IPS DF 6.9 (cell line): ENCODE results near the gene SAXO2.
"Not testable (repeated sequence)": the region's sequence is repeated elsewhere in the genome, so short reads cannot be mapped to it uniquely, and the experiment has no call there.

Source experiments
- DNase-seq: peaks from one replicate; pipeline ENCODE4 v3.0.0-alpha.2; 2013; ENCODE audit warnings: low read depth, low spot score
- H3K27ac ChIP-seq: one replicate; pipeline ENCODE4 v1.5.1; 2013; ENCODE audit warnings: low read length, control low read depth
- H3K27me3 ChIP-seq: 2 replicates; pipeline ENCODE4 v1.6.1; 2013; ENCODE audit warnings: mild to moderate bottlenecking, low read length; ENCODE audit not compliant: control insufficient read depth, insufficient read depth
- H3K36me3 ChIP-seq: 2 replicates; pipeline ENCODE4 v1.6.1; 2013; ENCODE audit warnings: low read length; ENCODE audit not compliant: control insufficient read depth, insufficient read depth
- H3K4me1 ChIP-seq: 2 replicates; pipeline ENCODE4 v1.6.1; 2013; ENCODE audit warnings: low read length; ENCODE audit not compliant: control insufficient read depth, insufficient read depth
- H3K4me3 ChIP-seq: 2 replicates; pipeline ENCODE4 v1.5.1; 2013; ENCODE audit warnings: mild to moderate bottlenecking, low read length
- H3K9me3 ChIP-seq: 2 replicates; pipeline ENCODE4 v1.6.1; 2013; ENCODE audit warnings: low read length, inconsistent platforms; ENCODE audit not compliant: control insufficient read depth, insufficient read depth
- WGBS: extraction: QIAGEN DNeasy Blood & Tissue Kit; methylation state at CpG from one replicate; pipeline ENCODE4 v1.1.7; 2013; ENCODE audit warnings: mixed read lengths, missing lambda C conversion rate; ENCODE audit not compliant: insufficient read length, insufficient coverage; 5-methylcytosine and 5-hydroxymethylcytosine counted together

The SAXO2 gene

DNA sequence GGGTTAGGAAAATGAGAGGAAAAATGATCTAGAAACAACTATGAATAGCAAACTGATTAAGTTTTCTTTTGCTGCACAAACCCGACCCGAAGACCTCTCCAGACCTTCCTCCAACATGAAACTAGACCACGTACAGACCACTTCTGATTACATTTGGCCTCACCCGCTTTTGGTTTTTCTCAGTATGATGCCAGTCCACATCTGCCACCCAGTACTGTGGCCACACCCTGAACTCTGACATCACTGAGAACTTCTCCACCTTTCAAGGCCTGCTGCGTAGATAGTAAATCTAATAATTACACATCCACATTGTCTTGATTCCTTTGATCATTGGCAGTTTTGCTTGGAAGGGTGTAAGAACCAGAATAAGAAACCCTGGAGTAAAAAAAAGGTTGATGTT, 16.7 kb upstream of the SAXO2 start:
- not testable (repeated sequence) for H3K27me3 ChIP-seq, H3K9me3 ChIP-seq
- no CpG with 5 or more reads among the region's 5 CpGs for WGBS

GRCh38 chr15:82248261-82248660, 14.4 kb upstream of the SAXO2 start:
- not testable (repeated sequence) for H3K4me3 ChIP-seq, H3K36me3 ChIP-seq, H3K27ac ChIP-seq, DNase-seq, H3K9me3 ChIP-seq, H3K4me1 ChIP-seq, H3K27me3 ChIP-seq
- no CpG with 5 or more reads among the region's 3 CpGs for WGBS

More for the DNA sequence above, 16.7 kb upstream of the SAXO2 start:
- not testable (repeated sequence) for DNase-seq, H3K27ac ChIP-seq, H3K4me1 ChIP-seq, H3K4me3 ChIP-seq, H3K36me3 ChIP-seq

GRCh38 chr15:82261566-82262421, 824 bp upstream of the SAXO2 start:
- WGBS: no CpG with 5 or more reads among the region's 19 CpGs
- H3K4me3 ChIP-seq: peak overlapping the region; percentile 96; the same call in 1 of the 2 replicates
- H3K27ac ChIP-seq, H3K4me1 ChIP-seq, DNase-seq, H3K9me3 ChIP-seq, H3K27me3 ChIP-seq, H3K36me3 ChIP-seq: not testable (repeated sequence)

DNA sequence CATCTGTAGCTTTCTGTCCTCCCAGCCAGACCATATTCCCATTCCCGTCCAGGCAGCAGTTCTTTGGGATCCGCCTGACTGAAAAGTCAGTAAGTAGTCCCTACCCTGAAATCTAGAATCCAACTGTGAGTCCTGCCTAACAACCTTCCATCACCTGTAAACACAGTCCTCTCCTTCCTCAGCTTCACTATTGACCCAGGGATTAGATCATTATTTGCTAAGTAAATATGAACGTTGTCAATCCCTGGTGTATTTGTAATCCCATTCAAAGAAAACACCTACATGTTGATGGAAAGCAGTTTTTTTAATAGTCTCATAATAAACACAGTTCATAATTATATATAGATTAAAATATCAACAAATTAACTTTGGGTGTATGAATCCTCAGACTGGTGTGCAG, 732 bp downstream of the SAXO2 start:
- Histone ChIP-seq H3K36me3 (no peaks in the 10 kb centered on the region), H3K4me1 (no peaks in the 10 kb centered on the region), H3K27me3 (no peaks in the 10 kb centered on the region), H3K9me3 (no peaks in the 10 kb centered on the region), H3K27ac (no peak overlapping the region), H3K4me3 (peak overlapping the region; percentile 96; the same call in 1 of the 2 replicates)
- no CpG with 5 or more reads among the region's 3 CpGs for WGBS
- DNase-seq: no peak

DNA sequence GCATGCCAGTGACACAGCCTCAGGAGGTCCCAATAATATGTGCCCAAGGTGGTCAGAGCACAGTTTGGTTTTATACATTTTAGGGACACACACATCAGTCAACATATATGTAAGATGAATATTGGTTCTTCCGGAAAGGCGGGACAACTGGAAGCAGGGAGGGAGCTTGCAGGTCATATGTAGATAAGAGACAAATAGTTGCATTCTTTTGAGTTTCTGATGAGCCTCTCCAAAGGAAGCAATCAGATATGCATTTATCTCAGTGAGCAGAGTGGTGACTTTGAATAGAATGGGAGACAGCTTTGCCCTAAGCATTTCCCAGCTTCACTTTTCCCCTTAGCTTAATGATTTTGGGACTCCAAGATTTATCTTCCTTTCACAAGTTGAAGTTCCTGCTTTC, 4.5 kb downstream of the SAXO2 start:
- no CpG with 5 or more reads among the region's 2 CpGs for WGBS
- H3K4me1 ChIP-seq, H3K27ac ChIP-seq, H3K27me3 ChIP-seq, DNase-seq, H3K4me3 ChIP-seq, H3K9me3 ChIP-seq, H3K36me3 ChIP-seq: not testable (repeated sequence)

- not testable (repeated sequence) for H3K9me3 ChIP-seq, H3K27me3 ChIP-seq, H3K4me3 ChIP-seq, H3K36me3 ChIP-seq, H3K27ac ChIP-seq, H3K4me1 ChIP-seq, DNase-seq
- WGBS: no CpG with 5 or more reads among the region's 2 CpGs
These were observed 5.8 kb downstream of the SAXO2 start for GRCh38 chr15:82268454-82268853.

- no CpG with 5 or more reads among the region's 2 CpGs for WGBS
- Histone ChIP-seq H3K27me3 (no peaks in the 10 kb centered on the region), H3K4me3 (no peak overlapping the region)
These were observed 9.5 kb downstream of the SAXO2 start for GRCh38 chr15:82272154-82272553.

DNA sequence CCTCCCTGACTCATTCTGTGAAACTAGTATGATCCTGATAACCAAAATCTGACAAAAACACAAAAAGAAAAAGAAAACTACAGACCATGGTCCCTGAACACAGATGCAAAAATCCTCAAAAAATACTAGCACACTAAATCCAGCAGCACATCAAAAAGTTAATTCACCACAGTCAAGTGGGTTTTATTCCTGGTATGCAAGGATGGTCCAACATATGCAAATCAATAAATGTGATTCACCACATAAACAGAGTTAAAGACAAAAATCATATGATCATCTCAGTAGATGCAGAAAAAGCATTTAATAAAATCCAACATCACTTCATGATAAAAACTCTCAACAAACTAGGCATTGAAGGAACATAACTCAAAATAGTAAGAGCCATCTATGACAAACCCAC, 12.8 kb downstream of the SAXO2 start:
- H3K4me3 ChIP-seq: no peak overlapping the region
- H3K4me1 ChIP-seq: no peaks in the 10 kb centered on the region
- H3K27me3 ChIP-seq: no peaks in the 10 kb centered on the region
- no peaks in the 10 kb centered on the region for H3K36me3 ChIP-seq
- no peak overlapping the region for H3K27ac ChIP-seq
- no peaks in the 10 kb centered on the region for H3K9me3 ChIP-seq
- DNase-seq: no peak

More at GRCh38 chr15:82272154-82272553, 9.5 kb downstream of the SAXO2 start:
- no peaks in the 10 kb centered on the region for H3K4me1 ChIP-seq
- H3K9me3 ChIP-seq: no peaks in the 10 kb centered on the region
- DNase-seq: no peak
- no peaks in the 10 kb centered on the region for H3K36me3 ChIP-seq
- H3K27ac ChIP-seq: no peak overlapping the region

DNA sequence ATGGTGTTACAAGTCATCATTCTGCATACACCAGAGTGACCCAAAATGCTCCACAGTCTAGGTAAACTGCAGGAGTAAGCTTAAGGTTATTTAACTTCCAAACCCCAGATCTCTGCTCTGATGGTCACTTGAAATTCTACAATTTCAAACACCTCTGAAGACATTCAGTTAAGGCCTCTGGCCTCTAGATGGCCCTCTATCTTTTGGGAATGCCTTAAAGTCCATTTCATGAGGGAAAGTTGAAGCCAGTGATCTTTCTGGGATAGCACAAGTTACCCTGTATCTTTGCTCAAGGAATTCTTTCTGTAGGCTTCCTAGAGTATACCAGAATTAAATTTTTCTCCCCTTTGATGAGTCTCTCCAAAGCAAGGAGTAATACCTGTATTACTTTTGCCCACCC, 18.7 kb downstream of the SAXO2 start:
- H3K4me1 ChIP-seq, H3K27me3 ChIP-seq, H3K27ac ChIP-seq, DNase-seq, H3K9me3 ChIP-seq, H3K4me3 ChIP-seq, H3K36me3 ChIP-seq: not testable (repeated sequence)

DNA sequence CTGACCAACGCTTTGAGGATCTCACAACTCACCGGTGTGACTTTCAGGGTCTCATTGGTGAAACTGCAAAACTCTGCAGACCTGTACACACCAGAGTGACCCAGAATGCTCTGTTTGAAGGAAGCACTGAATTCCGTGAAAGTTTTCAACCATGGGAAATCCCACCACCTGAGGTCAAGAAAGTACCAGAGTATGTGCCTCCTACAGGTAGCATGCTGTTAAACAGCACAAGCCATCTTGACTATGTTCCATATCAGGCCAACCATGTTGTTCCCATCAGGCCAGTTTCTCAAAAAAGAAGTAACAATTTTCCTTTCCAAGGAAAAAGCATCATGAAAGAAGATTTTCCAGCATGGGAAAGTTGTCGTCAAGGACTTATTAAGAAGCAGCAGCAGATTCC, 19.8 kb downstream of the SAXO2 start:
- not testable (repeated sequence) for H3K27ac ChIP-seq, H3K36me3 ChIP-seq, H3K9me3 ChIP-seq, DNase-seq, H3K4me1 ChIP-seq, H3K27me3 ChIP-seq, H3K4me3 ChIP-seq
- WGBS: no CpG with 5 or more reads among the region's 4 CpGs

DNA sequence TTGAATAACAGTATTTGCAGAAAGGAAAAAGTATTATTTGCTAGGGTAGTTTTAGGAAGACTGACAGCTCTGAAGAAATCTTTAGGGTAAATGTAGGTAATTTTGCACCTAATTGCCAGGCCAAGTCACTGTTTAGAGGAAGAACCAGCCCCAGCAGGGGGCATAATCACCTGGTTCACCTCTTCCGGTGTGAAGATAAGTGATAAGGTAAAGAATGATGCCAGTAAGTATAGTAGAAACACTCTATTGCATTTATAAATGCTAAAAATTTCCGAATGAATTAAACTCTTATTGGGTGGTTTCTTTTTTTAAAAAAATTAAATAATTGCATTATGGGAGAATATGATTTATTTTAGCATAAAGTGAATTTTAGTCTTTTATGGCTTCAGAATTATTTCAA, 21.8 kb downstream of the SAXO2 start:
- no CpG with 5 or more reads among the region's 2 CpGs for WGBS
- not testable (repeated sequence) for H3K27ac ChIP-seq, H3K27me3 ChIP-seq, DNase-seq, H3K9me3 ChIP-seq, H3K4me3 ChIP-seq, H3K36me3 ChIP-seq, H3K4me1 ChIP-seq
